Fibroblast of pulmonary artery (primary cell): ENCODE results near the gene OSCAR.

Experiments
- DNase-seq: peaks from one replicate; pipeline ENCODE4 v3.0.0-alpha.2; 2010; ENCODE audit warnings: low read depth
- H3K4me3 ChIP-seq: replicated peaks from 2 replicates; pipeline ENCODE4 v1.5.1; 2011; ENCODE audit warnings: low read depth, mild to moderate bottlenecking, control low read depth, low read length, moderate library complexity
- CTCF ChIP-seq: IDR thresholded peaks from 2 replicates; pipeline ENCODE4 v1.5.1; 2011; ENCODE audit warnings: mild to moderate bottlenecking, control low read depth, low read length, inconsistent platforms; ENCODE audit errors: missing control alignments

Gene OSCAR

GRCh38 chr19:54133957-54134590 is 33.5 kb upstream of the OSCAR start:
- H3K4me3 ChIP-seq, result no peak overlapping the region
- no peak for DNase-seq
- no peak for TF ChIP-seq CTCF

- no peak for DNase-seq
- no peak overlapping the region for H3K4me3 ChIP-seq
- no peak for TF ChIP-seq CTCF
Observed at GRCh38 chr19:54133312-54133956, 32.8 kb upstream of the OSCAR start.

GRCh38 chr19:54129617-54129996 is 29.0 kb upstream of the OSCAR start:
- TF ChIP-seq CTCF, result no peak
- no peak for DNase-seq
- H3K4me3 ChIP-seq, result no peak overlapping the region

- no peak for DNase-seq
- TF ChIP-seq CTCF, result no peak
- no peak overlapping the region for H3K4me3 ChIP-seq
Observed at GRCh38 chr19:54128796-54129616, 28.4 kb upstream of the OSCAR start.

- DNase-seq, result no peak
- no peak overlapping the region for H3K4me3 ChIP-seq
- no peak for TF ChIP-seq CTCF
Observed at GRCh38 chr19:54128441-54128725, 27.8 kb upstream of the OSCAR start.

- no peak for TF ChIP-seq CTCF
- no peak for DNase-seq
- H3K4me3 ChIP-seq, result no peak overlapping the region
Observed at GRCh38 chr19:54127688-54128440, 27.3 kb upstream of the OSCAR start.
